GM19452 (cell line): ENCODE results near the gene ARHGAP30.

Experiments used
- ATAC-seq: cut with Tn5 transposase; IDR thresholded peaks from one replicate; pipeline ENCODE4 v1.9.1; 2021; ENCODE audit not compliant: unreplicated experiment

The ARHGAP30 gene

GRCh38 chr1:161013488-161014230 lies 56.0 kb downstream of the ARHGAP30 start:
- peak; percentile 92 for ATAC-seq

DNA sequence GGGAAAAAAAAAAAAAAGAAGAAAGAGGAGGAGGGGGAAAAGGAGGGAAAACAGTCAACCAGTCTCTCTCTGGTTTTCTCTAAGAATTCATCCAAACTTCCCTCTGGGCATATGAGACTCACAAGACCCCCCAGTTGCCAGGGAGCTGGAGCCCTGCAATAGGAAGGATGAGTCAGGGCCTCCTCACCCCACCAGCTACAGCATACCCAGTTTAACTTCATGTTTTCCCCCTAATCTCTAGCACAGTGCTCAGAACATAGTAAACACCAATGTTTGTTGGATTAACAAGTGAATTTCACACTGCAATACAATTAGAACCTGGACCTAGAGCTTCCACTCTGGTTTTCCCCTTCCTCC lies 56.6 kb downstream of the ARHGAP30 start:
- ATAC-seq: no peak

DNA sequence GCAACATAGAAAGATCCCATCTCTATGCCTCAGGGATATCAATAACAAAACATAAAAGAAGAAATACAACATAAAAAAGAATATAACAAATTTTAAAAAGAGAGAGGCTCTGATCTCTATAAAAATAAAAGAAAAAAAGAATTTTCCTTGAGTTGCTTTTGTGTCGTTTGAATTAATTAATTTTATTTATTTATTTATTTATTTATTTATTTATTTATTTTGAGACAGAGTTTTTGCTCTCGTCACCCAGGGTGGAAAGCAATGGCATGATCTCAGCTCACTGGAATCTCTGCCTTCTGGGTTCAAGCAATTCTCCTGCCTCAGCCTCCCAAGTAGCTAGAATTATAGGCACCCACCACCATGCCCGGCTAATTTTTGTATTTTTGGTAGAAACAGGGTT lies 57.3 kb downstream of the ARHGAP30 start:
- no peak for ATAC-seq

- ATAC-seq: no peak
These were observed 60.0 kb downstream of the ARHGAP30 start for GRCh38 chr1:161009602-161010211.

- ATAC-seq: no peak
These were observed 60.7 kb downstream of the ARHGAP30 start for GRCh38 chr1:161008869-161009510.

GRCh38 chr1:161007369-161007768 lies 62.3 kb downstream of the ARHGAP30 start:
- no peak for ATAC-seq

- ATAC-seq: no peak
These were observed 63.1 kb downstream of the ARHGAP30 start for GRCh38 chr1:161006563-161006962.

DNA sequence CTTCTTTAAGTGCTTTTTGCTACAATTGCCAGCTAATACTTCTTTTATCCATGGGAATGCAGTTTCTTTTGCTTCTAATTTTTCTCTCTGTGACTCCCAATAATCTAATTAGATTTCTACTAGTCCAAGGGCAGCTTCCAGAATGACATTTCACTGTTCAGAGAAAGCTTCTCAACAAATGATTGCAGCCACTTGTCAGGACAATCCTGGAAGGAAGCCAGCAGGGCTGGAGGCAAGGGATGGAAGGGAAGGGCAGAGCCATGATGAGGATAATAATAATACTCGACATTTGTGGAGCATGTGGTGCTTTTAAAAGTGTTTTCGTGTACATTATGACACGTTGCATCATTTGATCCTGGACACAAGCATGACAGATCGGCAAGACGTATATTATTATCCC lies 68.2 kb downstream of the ARHGAP30 start:
- ATAC-seq: no peak

DNA sequence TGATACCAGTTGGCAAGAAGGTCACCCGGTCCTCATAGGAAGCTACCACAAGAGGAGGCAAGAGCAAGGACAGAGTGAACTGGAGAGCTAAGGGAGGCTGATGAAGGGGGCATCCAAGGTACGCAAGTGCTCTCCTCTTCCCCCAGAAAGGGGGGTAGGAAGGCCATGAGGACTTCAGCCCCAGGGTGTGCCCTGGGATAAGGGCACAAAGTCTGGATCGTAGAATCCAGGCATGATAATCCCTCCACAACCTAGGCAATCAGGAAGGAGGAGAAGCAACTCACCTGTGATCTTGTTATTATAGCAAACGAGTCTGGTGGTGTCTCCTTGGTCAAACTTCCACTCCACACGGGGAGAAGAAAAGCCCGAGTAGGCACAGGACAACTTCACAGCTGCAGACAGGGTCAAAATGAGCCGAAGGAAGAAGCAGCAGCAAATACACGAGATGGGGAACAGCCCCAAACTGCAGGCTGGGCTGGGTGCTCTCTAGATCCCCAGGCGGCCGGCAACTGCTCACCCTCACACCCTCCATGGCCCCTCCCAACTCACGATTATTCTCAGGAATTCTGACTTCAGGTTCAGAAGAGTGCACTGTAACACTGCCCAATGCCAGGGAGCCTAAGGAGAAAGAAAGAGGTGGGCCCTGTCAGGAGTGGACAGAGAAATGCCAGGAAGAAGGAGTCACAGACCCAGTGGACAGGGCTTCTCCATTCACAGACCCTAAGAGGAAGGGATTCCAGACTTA lies 68.8 kb downstream of the ARHGAP30 start:
- no peak for ATAC-seq

DNA sequence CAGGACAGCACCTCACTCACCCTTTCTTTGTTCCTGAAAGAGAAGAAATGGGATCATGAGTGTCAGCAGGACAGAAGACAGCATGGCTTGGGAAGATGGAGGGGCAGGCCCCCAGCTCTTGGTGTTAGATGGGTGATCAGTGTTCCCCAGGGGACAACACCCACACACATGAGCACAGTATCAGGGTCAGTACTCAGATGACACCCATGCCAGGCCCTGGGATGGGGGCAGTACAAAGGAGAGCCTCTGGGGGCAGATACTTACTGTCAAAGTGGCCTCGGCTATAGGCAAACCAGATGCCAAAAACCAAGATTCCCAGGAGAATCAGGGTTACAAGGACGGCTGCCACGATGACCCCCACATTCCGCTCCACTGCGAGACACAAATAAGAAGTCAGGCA lies 70.3 kb downstream of the ARHGAP30 start:
- ATAC-seq: no peak

DNA sequence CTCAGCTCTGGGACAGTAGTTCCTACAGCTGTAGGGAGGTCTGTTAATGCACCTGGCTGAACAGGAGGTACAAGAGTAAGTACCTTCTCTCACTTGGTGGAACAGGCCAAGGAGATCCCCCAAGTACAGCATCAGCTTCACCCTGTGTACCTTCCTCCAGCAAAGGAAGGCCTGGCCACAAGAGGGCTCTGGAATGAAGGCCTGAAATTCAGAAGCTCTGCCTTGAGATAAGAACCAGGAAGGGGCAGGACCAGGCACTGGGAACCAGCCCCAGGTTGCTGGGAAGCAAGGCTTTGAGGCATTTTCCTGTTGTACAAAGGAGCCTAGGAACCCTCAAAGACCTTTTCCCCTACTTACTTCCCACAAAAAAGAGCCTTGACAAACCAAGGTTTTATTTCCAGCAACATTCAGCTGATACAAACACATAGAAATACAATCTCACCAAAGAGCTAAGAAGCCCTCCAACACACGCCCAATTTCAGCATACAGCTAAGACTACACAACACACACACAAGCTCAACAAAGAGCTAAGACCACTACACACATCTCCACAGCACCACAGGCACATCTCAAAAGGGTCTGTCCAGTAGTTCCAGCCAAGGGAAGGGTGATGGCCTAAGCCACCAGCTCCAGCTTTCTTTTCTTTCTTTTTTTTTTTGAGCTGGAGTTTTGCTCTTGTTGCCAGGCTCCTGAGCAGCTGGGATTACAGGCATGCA lies 72.2 kb downstream of the ARHGAP30 start:
- ATAC-seq: no peak
